ENCODE results near the gene RENBP. TPM values are rescaled to one million over a fixed set of nuclear protein-coding genes. Genes with fewer than 3 reads are reported as not detected.

RENBP gene
- total and polyA plus RNA-seq, 9 of the 15 experiments (the other 6 are each of a cell fraction or from before 2014, with no cell fraction given), result 0.07 to 14.8 (median 10.6) TPM; not detected in 1

- TF ChIP-seq, protein P1, sequence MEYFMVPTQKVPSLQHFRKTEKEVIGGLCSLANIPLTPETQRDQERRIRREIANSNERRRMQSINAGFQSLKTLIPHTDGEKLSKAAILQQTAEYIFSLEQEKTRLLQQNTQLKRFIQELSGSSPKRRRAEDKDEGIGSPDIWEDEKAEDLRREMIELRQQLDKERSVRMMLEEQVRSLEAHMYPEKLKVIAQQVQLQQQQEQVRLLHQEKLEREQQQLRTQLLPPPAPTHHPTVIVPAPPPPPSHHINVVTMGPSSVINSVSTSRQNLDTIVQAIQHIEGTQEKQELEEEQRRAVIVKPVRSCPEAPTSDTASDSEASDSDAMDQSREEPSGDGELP (CRISPR knock-in tag; IDR thresholded peaks at IDR 0.05; ENCODE audit: borderline replicate concordance), result no peak
- TF ChIP-seq SPI1 (IDR thresholded peaks at IDR 0.05; ENCODE audit: borderline replicate concordance, low read depth, low read length) (no peak), TAF9B (IDR thresholded peaks at IDR 0.05; ENCODE audit: partially characterized antibody) (no peak), NR2C2 (CRISPR knock-in tag; IDR thresholded peaks at IDR 0.05) (no peak), NR2C2 (tag; IDR thresholded peaks at IDR 0.05) (peak; percentile 35; the same call in 1 of the 2 replicates), DACH1 (IDR thresholded peaks at IDR 0.05; ENCODE audit: partially characterized antibody) (no peak)
These were observed 57.1 kb downstream of the RENBP start (continued) for GRCh38 chrX:153887385-153887784.

DNA sequence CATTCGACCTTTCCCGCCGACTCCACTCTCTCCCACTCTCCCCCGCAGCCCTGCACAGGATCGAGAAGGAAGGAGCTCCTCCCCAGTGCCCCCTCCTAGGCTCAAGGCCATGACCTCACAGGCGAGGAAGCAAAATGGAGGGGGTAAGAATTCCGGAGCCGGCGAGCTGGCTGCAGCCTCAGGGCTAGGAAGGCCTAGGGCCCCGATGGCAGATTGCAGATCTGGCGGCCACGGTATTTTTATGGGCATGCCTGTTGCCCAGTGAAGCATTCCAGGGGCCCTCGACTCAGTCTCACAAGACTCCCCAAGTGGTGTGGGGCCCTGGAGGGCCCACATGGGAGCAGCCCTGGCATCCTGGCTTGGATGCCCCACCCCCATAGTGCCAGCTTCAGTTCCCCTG lies 57.5 kb downstream of the RENBP start:
- Histone ChIP-seq H3K79me2 (ENCODE audit: control insufficient read depth, insufficient read depth, low read length) (no peaks in the 10 kb centered on the region), H3K9me1 (ENCODE audit: control insufficient read depth, insufficient read depth, low read length) (no peaks in the 10 kb centered on the region), H3K27ac (ENCODE audit: extremely low read depth, low read depth, low read length) (no peak overlapping the region), H4K20me1 (replicated peaks; ENCODE audit: control insufficient read depth, insufficient read depth, low read length) (peaks cover 6% of the 10 kb centered on the region; the same call in 1 of the 2 replicates), H3K36me3 (ENCODE audit: control insufficient read depth, insufficient read depth, low read length) (no peaks in the 10 kb centered on the region), H3K4me1 (replicated peaks in 1 of 2; ENCODE audit: control insufficient read depth in 2 of 2, insufficient read depth in 2 of 2, low read length in 2 of 2) (peaks cover 10 to 51% of the 10 kb centered on the region in 2 experiments), H2AFZ (ENCODE audit: low read depth, low read length) (no peak overlapping the region), H3K4me3 (no peak overlapping the region), H3K9me3 (replicated peaks; ENCODE audit: control insufficient read depth, insufficient read depth, low read depth, low read length) (no peaks in the 10 kb centered on the region), H3K9ac (ENCODE audit: insufficient read depth in 1 of 2, low read depth in 2 of 2, low read length in 2 of 2) (peak overlapping the region in 1 of 2 experiments; percentile 31; a peak in 1 of 4 replicates), H3K27me3 (ENCODE audit: control insufficient read depth in 2 of 2, insufficient read depth in 2 of 2, low read length in 2 of 2) (peaks cover 0 to 23% of the 10 kb centered on the region in 2 experiments; a peak in 2 of 5 replicates), H3K4me2 (ENCODE audit: insufficient read depth, low read length) (no peak overlapping the region)
- ChIA-PET POLR2A (interaction anchor here (0.7 kb wide), 1 partner anchor 213 kb away, joined by 3 read pairs; the partner anchor contains the start of gene PNCK), CTCF (ENCODE audit: low intra/inter-chr PET ratio) (no interaction called here)
- TF ChIP-seq ATF1 (CRISPR knock-in tag; IDR thresholded peaks at IDR 0.05) (no peak), ATF1 (tag; IDR thresholded peaks at IDR 0.05) (no peak), FOXK2 (conservative IDR thresholded peaks at IDR 0.05 in 1 of 2, IDR thresholded peaks at IDR 0.05 in 1 of 2; ENCODE audit: low read depth in 2 of 2) (no peak), TCF7 (IDR thresholded peaks at IDR 0.05; ENCODE audit: borderline replicate concordance) (no peak), BACH1 (tag; IDR thresholded peaks at IDR 0.05) (no peak)
- TF ChIP-seq, protein P2, sequence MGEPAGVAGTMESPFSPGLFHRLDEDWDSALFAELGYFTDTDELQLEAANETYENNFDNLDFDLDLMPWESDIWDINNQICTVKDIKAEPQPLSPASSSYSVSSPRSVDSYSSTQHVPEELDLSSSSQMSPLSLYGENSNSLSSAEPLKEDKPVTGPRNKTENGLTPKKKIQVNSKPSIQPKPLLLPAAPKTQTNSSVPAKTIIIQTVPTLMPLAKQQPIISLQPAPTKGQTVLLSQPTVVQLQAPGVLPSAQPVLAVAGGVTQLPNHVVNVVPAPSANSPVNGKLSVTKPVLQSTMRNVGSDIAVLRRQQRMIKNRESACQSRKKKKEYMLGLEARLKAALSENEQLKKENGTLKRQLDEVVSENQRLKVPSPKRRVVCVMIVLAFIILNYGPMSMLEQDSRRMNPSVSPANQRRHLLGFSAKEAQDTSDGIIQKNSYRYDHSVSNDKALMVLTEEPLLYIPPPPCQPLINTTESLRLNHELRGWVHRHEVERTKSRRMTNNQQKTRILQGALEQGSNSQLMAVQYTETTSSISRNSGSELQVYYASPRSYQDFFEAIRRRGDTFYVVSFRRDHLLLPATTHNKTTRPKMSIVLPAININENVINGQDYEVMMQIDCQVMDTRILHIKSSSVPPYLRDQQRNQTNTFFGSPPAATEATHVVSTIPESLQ (CRISPR knock-in tag; IDR thresholded peaks at IDR 0.05), result no peak
- no TSS peak for BruUV-seq (replicated peaks)
- in situ Hi-C loops (cut with MboI) (no loop called here), intact Hi-C loops (cut with micrococcal nuclease) (no loop called here)
- FAIRE-seq (no peak), DNase-seq (ENCODE audit: extremely low read depth in 1 of 4, low spot score in 3 of 4) (no peak), ATAC-seq (no peak)
- 17% methylated on average over 12 of the region's 13 CpGs for WGBS (ENCODE audit: insufficient coverage, low coverage, missing lambda C conversion rate)
